ENCODE results near the gene SP140L. TPM values are rescaled to one million over a fixed set of nuclear protein-coding genes. Genes with fewer than 3 reads are reported as not detected.
A peak's percentile ranks its signal among the peaks of the same experiment; 100 is the strongest.

Gene SP140L
- total and polyA plus RNA-seq, 10 of the 15 experiments (the other 5 are each of a cell fraction or from before 2014, with no cell fraction given): 4.7 to 28.6 (median 15.0) TPM

DNA sequence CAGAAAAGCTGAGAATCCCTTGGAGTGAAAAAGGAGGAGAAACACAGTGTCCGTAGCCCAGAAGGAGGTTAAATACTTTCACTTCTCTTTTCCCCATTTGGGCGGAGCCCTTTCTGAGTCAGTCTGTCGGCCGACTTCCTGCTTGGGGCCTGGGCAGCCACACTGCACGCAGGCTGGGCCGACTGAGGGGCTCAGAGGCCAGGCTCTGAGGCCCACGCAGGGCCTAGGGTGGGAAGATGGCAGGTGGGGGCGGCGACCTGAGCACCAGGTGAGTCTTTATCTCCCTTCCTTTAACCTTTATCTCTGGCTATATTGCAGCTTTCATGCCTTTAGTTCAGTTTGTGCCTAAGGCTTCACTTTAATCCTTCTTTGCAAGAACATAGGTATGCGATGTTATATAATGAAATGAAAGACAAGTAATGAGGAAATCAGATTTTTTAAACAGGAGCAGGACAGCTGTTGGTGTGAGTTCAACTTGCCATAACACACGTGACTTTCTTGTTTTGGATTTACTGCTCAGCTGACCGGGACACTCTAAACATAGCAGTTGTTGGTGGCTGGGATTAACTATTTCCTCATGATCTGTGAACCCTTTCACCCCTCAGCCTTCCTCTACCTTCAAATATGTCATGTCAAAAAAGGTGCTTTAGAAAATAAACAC lies 89.2 kb downstream of the SP140L start, which contains the start of gene SP100:
SP100 (plus strand) TSS at position 141 of the 661 bp plus-strand sequence; CDS start at position 237, 96 bp downstream.
- in situ Hi-C loops (cut with MboI) (no loop called here), intact Hi-C loops (cut with micrococcal nuclease; ENCODE audit: unreplicated experiment) (loop anchor here (2.0 to 10.0 kb wide), 7 partner anchors 31 to 299 kb away; partner anchors contain the start of genes CAB39 and SP140L)
- 4% methylated on average over 12 of the region's 12 CpGs for WGBS (ENCODE audit: insufficient coverage, insufficient replicate concordance, low lambda C conversion rate, missing lambda C conversion rate)
- H3K36me3 ChIP-seq (ENCODE audit: control insufficient read depth in 2 of 2, insufficient read depth in 2 of 2, low read length in 1 of 2): no peaks in the 10 kb centered on the region
- no peaks in the 10 kb centered on the region for H4K20me1 ChIP-seq (ENCODE audit: control insufficient read depth, insufficient read depth)
- H3K27me3 ChIP-seq (replicated peaks in 1 of 2; ENCODE audit: control insufficient read depth in 2 of 2, insufficient read depth in 2 of 2, low read length in 1 of 2): no peaks in the 10 kb centered on the region
- ATAC-seq: peak; percentile 76
- TSS peak; percentile 60 for BruUV-seq (replicated peaks)
- ChIA-PET SMC1A (ENCODE audit: uncharacterized antibody, unreplicated experiment) (interaction anchor here (0.9 to 5.8 kb wide), 15 partner anchors 14 to 213 kb away, joined by 3 to 45 read pairs (median 5); partner anchors contain the start of gene SP110), POLR2A (interaction anchor here (1.6 to 3.7 kb wide), 5 partner anchors 32 to 210 kb away, joined by 4 to 21 read pairs (median 7); partner anchors contain the start of genes SP110, SP140 and SP140L), RAD21 (ENCODE audit: unreplicated experiment) (interaction anchor here (0.7 to 3.1 kb wide), 14 partner anchors 10 to 298 kb away, joined by 3 to 22 read pairs (median 10); partner anchors contain the start of genes SP110 and SP140L), CTCF (interaction anchor here (0.6 to 3.5 kb wide), 5 partner anchors 89 to 287 kb away, joined by 3 to 13 read pairs (median 3); partner anchors contain the start of gene SP140L)
- no peaks in the 10 kb centered on the region for H3K9me3 ChIP-seq (replicated peaks; ENCODE audit: control insufficient read depth, insufficient read depth, low read length)
- H3K4me1 ChIP-seq (ENCODE audit: control insufficient read depth, insufficient read depth, low read length): peaks cover 38% of the 10 kb centered on the region
- peak within 1 kb of the TSS; percentile 98 for H3K4me3 ChIP-seq
- H3K4me2 ChIP-seq (ENCODE audit: control insufficient read depth, insufficient read depth): peak within 1 kb of the TSS; percentile 94
- FAIRE-seq: peak; percentile 61
- peak within 1 kb of the TSS; percentile 95 for H3K27ac ChIP-seq (ENCODE audit: control insufficient read depth, insufficient read depth)
- H3K9ac ChIP-seq (ENCODE audit: control insufficient read depth, insufficient read depth, low read length): peak within 1 kb of the TSS; percentile 95
- peaks cover 64% of the 10 kb centered on the region for H3K79me2 ChIP-seq (ENCODE audit: control insufficient read depth, insufficient read depth, low read length)
- H2AFZ ChIP-seq (ENCODE audit: control insufficient read depth, low read depth, low read length): no peak within 1 kb of the TSS; the same call in 1 of the 2 replicates
- peak; percentile 81 for DNase-seq (ENCODE audit: low read depth, low spot score)
- peak; percentile 79 for TF ChIP-seq DPF2 (IDR thresholded peaks at IDR 0.05)
- peak; percentile 52; the same call in 1 of the 2 replicates for TF ChIP-seq ZBED1 (IDR thresholded peaks at IDR 0.05; ENCODE audit: borderline replicate concordance)
- TF ChIP-seq, protein P1, sequence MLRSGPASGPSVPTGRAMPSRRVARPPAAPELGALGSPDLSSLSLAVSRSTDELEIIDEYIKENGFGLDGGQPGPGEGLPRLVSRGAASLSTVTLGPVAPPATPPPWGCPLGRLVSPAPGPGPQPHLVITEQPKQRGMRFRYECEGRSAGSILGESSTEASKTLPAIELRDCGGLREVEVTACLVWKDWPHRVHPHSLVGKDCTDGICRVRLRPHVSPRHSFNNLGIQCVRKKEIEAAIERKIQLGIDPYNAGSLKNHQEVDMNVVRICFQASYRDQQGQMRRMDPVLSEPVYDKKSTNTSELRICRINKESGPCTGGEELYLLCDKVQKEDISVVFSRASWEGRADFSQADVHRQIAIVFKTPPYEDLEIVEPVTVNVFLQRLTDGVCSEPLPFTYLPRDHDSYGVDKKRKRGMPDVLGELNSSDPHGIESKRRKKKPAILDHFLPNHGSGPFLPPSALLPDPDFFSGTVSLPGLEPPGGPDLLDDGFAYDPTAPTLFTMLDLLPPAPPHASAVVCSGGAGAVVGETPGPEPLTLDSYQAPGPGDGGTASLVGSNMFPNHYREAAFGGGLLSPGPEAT (IDR thresholded peaks at IDR 0.05; ENCODE audit: low read depth): peak; percentile 64
- TF ChIP-seq TARDBP (IDR thresholded peaks at IDR 0.05; ENCODE audit: borderline replicate concordance): no peak
- peak; percentile 38; the same call in 1 of the 2 replicates for TF ChIP-seq CREM (IDR thresholded peaks at IDR 0.05; ENCODE audit: low read depth)
- no peak for TF ChIP-seq NFXL1 (IDR thresholded peaks at IDR 0.05; ENCODE audit: borderline replicate concordance)
- no peak for TF ChIP-seq EZH2 (IDR thresholded peaks at IDR 0.05; ENCODE audit: borderline replicate concordance, control insufficient read depth, low read depth, low read length)
- peak; percentile 81 to 84 for TF ChIP-seq IKZF2 (IDR thresholded peaks at IDR 0.05)
- TF ChIP-seq, protein P2, sequence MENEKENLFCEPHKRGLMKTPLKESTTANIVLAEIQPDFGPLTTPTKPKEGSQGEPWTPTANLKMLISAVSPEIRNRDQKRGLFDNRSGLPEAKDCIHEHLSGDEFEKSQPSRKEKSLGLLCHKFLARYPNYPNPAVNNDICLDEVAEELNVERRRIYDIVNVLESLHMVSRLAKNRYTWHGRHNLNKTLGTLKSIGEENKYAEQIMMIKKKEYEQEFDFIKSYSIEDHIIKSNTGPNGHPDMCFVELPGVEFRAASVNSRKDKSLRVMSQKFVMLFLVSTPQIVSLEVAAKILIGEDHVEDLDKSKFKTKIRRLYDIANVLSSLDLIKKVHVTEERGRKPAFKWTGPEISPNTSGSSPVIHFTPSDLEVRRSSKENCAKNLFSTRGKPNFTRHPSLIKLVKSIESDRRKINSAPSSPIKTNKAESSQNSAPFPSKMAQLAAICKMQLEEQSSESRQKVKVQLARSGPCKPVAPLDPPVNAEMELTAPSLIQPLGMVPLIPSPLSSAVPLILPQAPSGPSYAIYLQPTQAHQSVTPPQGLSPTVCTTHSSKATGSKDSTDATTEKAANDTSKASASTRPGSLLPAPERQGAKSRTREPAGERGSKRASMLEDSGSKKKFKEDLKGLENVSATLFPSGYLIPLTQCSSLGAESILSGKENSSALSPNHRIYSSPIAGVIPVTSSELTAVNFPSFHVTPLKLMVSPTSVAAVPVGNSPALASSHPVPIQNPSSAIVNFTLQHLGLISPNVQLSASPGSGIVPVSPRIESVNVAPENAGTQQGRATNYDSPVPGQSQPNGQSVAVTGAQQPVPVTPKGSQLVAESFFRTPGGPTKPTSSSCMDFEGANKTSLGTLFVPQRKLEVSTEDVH (IDR thresholded peaks at IDR 0.05; ENCODE audit: low read depth, partially characterized antibody): no peak
- no peak for TF ChIP-seq RELA (IDR thresholded peaks at IDR 0.05; ENCODE audit: borderline replicate concordance, partially characterized antibody)
- TF ChIP-seq GABPA (IDR thresholded peaks at IDR 0.05; ENCODE audit: low read depth): no peak
- TF ChIP-seq, protein P3, sequence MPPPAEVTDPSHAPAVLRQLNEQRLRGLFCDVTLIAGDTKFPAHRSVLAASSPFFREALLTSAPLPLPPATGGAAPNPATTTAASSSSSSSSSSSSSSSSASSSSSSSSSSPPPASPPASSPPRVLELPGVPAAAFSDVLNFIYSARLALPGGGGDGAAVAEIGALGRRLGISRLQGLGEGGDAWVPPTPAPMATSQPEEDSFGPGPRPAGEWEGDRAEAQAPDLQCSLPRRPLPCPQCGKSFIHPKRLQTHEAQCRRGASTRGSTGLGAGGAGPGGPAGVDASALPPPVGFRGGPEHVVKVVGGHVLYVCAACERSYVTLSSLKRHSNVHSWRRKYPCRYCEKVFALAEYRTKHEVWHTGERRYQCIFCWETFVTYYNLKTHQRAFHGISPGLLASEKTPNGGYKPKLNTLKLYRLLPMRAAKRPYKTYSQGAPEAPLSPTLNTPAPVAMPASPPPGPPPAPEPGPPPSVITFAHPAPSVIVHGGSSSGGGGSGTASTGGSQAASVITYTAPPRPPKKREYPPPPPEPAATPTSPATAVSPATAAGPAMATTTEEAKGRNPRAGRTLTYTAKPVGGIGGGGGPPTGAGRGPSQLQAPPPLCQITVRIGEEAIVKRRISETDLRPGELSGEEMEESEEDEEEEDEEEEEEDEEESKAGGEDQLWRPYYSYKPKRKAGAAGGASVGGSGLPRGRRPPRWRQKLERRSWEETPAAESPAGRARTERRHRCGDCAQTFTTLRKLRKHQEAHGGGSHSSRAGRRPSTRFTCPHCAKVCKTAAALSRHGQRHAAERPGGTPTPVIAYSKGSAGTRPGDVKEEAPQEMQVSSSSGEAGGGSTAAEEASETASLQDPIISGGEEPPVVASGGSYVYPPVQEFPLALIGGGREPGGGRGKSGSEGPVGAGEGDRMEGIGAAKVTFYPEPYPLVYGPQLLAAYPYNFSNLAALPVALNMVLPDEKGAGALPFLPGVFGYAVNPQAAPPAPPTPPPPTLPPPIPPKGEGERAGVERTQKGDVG (CRISPR knock-in tag; IDR thresholded peaks at IDR 0.05): no peak
- peak; percentile 69; the same call in 1 of the 2 replicates for TF ChIP-seq TCF3 (IDR thresholded peaks at IDR 0.05; ENCODE audit: borderline replicate concordance, insufficient read depth, low read depth, low read length)
- no peak for TF ChIP-seq ZSCAN29 (IDR thresholded peaks at IDR 0.05)
- 0 out of 2 replicates have a peak, but pooled peaks have one; percentile 22 for TF ChIP-seq NR2F1 (conservative IDR thresholded peaks at IDR 0.05)
- TF ChIP-seq HCFC1 (IDR thresholded peaks at IDR 0.05; ENCODE audit: low read length): 0 out of 2 replicates have a peak, but pooled peaks have one; percentile 35

Data from GM12878 (cell line).